NCI-H1092 treated with DMSO at 0.1 percent for 48 hours (cell line): Measurements from ENCODE around the gene AKR1C8.

Experiments used
- DNase-seq: peaks from one replicate; lab custom pipeline; 2025; lab: John Stamatoyannopoulos, UW

AKR1C8 gene

DNA sequence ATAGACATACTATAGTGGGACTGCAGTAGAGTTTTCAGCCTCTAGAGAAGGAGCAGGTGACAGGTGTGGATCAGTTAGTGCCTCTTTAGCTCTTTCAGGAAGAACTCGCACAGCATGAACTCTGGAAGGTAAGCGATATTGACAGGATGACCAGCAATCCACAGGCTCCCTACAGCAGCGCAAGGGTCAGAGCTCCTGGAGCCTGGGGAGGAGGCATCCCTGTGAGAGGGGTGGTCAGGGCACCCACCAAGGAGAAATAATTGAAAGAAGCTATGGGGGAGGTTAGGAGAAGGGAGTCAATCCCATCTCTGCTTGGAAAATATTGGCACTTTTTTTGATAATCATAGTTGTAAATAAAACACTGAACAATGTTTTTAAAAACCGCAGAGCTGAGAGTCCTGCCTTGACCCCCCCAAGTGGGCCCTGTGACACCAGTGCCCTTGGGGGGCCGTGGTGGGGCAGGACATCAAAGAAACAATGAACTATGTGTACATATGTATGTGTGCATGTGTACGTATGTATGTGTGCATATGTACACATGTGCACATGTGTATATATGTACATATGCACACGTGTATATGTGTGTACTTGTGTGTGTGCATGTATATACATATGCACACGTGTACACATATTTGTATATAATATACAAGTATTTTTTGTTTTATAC lies 77.0 kb downstream of the AKR1C8 start:
- no peak for DNase-seq

DNA sequence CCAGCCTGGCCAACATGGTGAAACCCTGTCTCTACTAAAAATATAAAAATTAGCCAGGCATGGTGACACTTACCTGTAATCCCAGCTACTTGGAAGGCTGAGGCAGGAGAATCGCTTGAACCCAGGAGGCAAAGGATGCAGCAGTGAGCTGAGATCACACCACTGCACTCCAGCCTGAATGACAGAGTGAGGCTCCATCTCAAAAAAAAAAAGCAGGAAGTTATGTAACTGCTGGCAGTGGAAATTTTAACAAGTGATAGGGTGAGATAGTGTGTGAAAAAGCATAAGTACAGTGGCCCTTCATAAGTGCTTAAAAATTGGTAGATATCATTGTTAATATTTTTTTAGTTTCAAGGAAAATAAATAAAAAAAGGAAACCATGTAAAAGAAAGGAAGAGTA lies 78.4 kb downstream of the AKR1C8 start:
- no peak for DNase-seq

DNA sequence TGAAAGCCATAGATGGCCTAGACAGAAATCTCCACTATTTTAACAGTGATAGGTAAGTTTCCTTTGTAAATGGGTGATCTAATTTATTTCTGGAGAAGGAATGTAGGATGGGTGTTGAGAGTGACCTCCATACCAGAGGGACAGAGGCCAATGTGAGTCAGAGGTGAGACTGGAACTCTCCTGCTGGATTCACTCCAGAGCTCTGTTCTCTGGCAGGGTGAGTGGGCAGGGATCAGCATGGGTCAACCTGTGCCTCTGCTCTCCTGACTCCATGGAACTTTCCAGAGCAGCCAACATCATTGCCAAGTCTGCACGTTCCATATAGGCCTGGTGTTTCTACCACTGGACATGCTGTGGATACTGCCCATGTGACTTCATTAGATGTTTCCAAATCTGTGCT lies 79.3 kb downstream of the AKR1C8 start:
- no peak for DNase-seq
